Left colon (tissue), 2 donors: Measurements from ENCODE around the gene CNN3. TPM values are rescaled to one million over a fixed set of nuclear protein-coding genes. Genes with fewer than 3 reads are reported as not detected.

ENCODE experiments used
- total RNA-seq, 2 donors: library from RNA; stranded (reverse); fragmentation: NEBNext Ultra II Directional; extraction: Animal tissue kit (Norgen Biotek cat#: 25700); gene quantifications; one replicate each; pipeline ENCODE4 v1.2.1, GENCODE V29; 2021
- donor health status: DM: no; HTN: no; CAD: no.
- donor health status: DM: yes; HTN: yes; CAD: no.

The CNN3 gene
- total RNA-seq, 2 donors from 2014 or later = 79.1 to 114 TPM

Other genes with a start within 250 kb of the CNN3 start
- 10 to 100 TPM; 72.1 to 95.5 TPM for gene SLC44A3, start 106.8 kb downstream of the CNN3 start, total RNA-seq
- gene ALG14, start 145.8 kb upstream of the CNN3 start, total RNA-seq = 10 to 100 TPM in 1 of 2 donors, 1 to 10 TPM in 1; 9.8 to 13.9 TPM
- gene TLCD4, start 190.2 kb upstream of the CNN3 start, total RNA-seq = 10 to 100 TPM; 64.4 to 80.6 TPM